Measurements from ENCODE around the gene ENO3. TPM values are rescaled to one million over a fixed set of nuclear protein-coding genes. Genes with fewer than 3 reads are reported as not detected.

Gene ENO3
- total RNA-seq, 1 experiment from 2014 or later = 12.3 TPM

DNA sequence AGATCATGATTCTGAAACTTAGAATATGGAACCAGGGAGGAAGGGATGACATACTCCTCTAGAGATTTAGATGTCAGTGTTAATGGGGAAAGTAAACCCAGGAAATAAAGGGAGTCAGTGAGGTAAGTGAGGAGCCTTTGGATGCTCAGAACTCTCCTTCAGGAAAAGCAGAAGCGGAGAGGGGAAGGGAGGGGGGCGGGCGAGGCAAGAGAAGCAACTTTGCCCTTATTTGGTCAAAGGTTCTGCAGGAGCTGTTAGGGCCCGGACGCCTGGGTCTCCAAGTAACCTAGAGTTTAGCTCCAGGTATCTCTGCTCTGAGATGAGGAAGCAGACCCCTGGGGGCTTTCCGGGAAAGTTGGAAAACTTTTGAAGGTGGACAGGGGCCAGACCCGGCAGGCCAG is 3.9 kb upstream of the ENO3 start:
- TF ChIP-seq, protein P1, sequence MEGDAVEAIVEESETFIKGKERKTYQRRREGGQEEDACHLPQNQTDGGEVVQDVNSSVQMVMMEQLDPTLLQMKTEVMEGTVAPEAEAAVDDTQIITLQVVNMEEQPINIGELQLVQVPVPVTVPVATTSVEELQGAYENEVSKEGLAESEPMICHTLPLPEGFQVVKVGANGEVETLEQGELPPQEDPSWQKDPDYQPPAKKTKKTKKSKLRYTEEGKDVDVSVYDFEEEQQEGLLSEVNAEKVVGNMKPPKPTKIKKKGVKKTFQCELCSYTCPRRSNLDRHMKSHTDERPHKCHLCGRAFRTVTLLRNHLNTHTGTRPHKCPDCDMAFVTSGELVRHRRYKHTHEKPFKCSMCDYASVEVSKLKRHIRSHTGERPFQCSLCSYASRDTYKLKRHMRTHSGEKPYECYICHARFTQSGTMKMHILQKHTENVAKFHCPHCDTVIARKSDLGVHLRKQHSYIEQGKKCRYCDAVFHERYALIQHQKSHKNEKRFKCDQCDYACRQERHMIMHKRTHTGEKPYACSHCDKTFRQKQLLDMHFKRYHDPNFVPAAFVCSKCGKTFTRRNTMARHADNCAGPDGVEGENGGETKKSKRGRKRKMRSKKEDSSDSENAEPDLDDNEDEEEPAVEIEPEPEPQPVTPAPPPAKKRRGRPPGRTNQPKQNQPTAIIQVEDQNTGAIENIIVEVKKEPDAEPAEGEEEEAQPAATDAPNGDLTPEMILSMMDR (IDR thresholded peaks at IDR 0.05; ENCODE audit: unreplicated experiment) = no peak
- Mint-ChIP-seq H3K27ac (ENCODE audit: unreplicated experiment) (peak overlapping the region; percentile 98), H3K27me3 (ENCODE audit: unreplicated experiment) (no peaks in the 10 kb centered on the region), H3K36me3 (ENCODE audit: insufficient read depth, unreplicated experiment) (peaks cover 73% of the 10 kb centered on the region), H3K4me1 (ENCODE audit: low read depth, unreplicated experiment) (peaks cover 30% of the 10 kb centered on the region), H3K9me3 (ENCODE audit: low read depth, unreplicated experiment) (no peaks in the 10 kb centered on the region), H3K4me3 (ENCODE audit: low read depth, unreplicated experiment) (peak overlapping the region; percentile 89)
- intact Hi-C loops (cut with micrococcal nuclease; ENCODE audit: unreplicated experiment) = no loop called here
- BruUV-seq (replicated peaks) = no TSS peak
- no peak for DNase-seq
- CTCF ChIA-PET = interaction anchor here (0.7 kb wide), 1 partner anchor 157 kb away, joined by 4 read pairs; no protein-coding TSS in a partner anchor

DNA sequence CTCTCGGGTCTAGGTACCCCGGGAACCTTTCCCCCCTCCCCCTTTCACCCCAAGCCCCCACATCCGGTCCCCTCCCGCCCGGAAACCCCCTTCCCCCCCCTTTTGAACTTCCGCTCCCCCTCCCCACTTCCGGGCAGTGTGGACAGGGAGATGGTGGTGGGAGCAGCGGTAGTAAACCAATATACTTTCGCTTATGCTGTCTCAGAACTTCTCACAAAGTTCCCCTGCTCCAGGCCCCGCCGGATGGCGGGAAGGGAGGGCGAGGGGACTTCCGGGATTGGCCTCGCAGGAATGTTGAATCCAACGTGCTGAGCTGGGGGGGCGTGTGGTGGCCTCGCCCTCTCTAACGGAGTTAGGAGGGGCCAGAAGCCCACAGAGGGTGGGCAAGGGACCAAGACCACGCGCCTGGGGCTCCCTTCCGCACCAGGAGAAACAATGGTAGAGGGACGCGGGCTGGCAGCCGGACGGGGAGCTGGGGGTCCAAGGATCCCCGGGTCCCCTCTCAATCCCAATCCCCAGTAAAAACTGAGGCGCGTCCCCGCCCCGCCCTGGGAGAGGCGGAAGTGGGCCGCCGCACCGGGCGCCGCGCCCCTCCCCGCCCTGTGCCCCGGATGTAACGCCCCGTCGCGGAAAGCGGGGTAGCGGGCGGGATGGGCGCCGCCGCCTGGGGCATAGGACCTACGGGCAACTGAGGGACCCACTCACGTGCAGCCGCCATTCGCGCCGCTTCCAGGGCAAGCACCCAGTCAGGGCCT is 3.3 kb upstream of the ENO3 start:
- Mint-ChIP-seq H3K27ac (ENCODE audit: unreplicated experiment) (peak overlapping the region; percentile 98), H3K36me3 (ENCODE audit: insufficient read depth, unreplicated experiment) (peaks cover 67% of the 10 kb centered on the region), H3K9me3 (ENCODE audit: low read depth, unreplicated experiment) (no peaks in the 10 kb centered on the region), H3K27me3 (ENCODE audit: unreplicated experiment) (no peaks in the 10 kb centered on the region), H3K4me3 (ENCODE audit: low read depth, unreplicated experiment) (peak overlapping the region; percentile 89), H3K4me1 (ENCODE audit: low read depth, unreplicated experiment) (peaks cover 28% of the 10 kb centered on the region)
- peak; percentile 44 for DNase-seq
- TF ChIP-seq, protein P1 (IDR thresholded peaks at IDR 0.05; ENCODE audit: unreplicated experiment) = no peak
- CTCF ChIA-PET = interaction anchor here (0.7 kb wide), 1 partner anchor 156 kb away, joined by 4 read pairs; no protein-coding TSS in a partner anchor
- BruUV-seq (replicated peaks) = no TSS peak
- intact Hi-C loops (cut with micrococcal nuclease; ENCODE audit: unreplicated experiment) = no loop called here

DNA sequence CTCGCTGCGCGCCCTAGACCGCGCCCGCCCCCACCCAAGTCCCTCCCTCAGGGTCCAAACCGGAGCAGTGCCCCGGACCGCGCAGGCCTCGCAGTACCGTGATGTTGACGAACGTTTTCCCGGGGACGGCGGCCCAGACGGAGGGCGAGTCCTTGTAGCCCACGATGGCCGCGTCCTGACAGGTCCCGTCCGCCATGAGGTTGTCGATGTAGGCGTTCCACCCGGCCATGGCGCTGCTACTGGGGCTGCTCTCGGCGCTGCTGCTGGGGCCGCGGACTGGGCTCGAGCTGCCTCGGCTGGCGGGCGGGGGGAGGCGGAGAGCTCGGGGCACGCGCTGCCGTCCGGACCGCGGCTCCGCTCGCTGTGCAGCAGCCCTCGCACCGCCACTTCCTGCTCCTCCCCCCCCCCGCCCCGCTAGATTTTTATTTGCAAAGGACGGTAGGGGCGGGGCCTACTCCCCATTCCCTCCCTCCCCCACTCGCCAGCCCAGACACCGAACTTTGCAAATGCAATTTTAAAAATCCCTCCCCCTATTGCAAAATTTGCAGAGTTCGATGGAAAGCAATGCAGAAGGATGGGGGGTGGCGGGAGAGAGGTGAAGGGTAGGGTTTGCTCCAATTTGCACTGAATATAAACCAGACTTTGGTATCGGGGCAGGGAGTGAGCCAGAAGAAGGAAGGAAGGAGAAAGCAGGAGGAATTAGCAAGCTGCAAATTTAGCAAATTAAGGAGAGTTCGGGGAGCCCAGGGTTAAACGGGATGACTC is 2.6 kb upstream of the ENO3 start, which contains the start of gene PFN1:
PFN1 (minus strand) TSS at position 365 of the 765 bp plus-strand sequence; CDS start at position 229, 136 bp downstream.
- peak within 1 kb of the TSS; percentile 98 for H3K27ac Mint-ChIP-seq (ENCODE audit: unreplicated experiment)
- no peaks in the 10 kb centered on the region for H3K9me3 Mint-ChIP-seq (ENCODE audit: low read depth, unreplicated experiment)
- peaks cover 28% of the 10 kb centered on the region for H3K4me1 Mint-ChIP-seq (ENCODE audit: low read depth, unreplicated experiment)
- TF ChIP-seq, protein P1 (IDR thresholded peaks at IDR 0.05; ENCODE audit: unreplicated experiment) = no peak
- DNase-seq = peak; percentile 83
- no TSS peak for BruUV-seq (replicated peaks)
- peaks cover 59% of the 10 kb centered on the region for H3K36me3 Mint-ChIP-seq (ENCODE audit: insufficient read depth, unreplicated experiment)
- no peaks in the 10 kb centered on the region for H3K27me3 Mint-ChIP-seq (ENCODE audit: unreplicated experiment)
- CTCF ChIA-PET = no interaction called here
- intact Hi-C loops (cut with micrococcal nuclease; ENCODE audit: unreplicated experiment) = no loop called here
- peak within 1 kb of the TSS; percentile 89 for H3K4me3 Mint-ChIP-seq (ENCODE audit: low read depth, unreplicated experiment)

DNA sequence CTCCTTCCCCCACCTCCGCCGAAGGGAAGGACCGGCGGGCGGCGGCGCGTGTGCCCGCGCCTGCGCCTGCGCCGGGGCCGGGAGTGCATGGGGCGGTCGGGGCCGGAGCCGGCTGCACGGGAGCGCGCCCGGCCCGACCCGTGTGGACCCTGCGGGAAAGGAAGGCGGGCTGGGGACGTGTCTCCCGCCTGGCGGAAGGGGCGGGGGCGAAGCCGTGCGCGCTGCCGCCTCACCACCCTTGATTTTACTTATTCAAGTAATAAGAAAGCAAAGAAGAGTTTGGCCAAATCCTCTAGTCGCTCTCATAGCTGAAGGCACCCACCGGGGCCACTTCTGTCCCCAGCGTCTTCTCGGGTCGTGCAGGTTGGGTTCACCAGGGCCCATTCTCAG is 2.0 kb upstream of the ENO3 start:
- no TSS peak for BruUV-seq (replicated peaks)
- CTCF ChIA-PET = no interaction called here
- TF ChIP-seq, protein P1 (IDR thresholded peaks at IDR 0.05; ENCODE audit: unreplicated experiment) = no peak
- Mint-ChIP-seq H3K27ac (ENCODE audit: unreplicated experiment) (peak overlapping the region; percentile 69), H3K27me3 (ENCODE audit: unreplicated experiment) (no peaks in the 10 kb centered on the region), H3K36me3 (ENCODE audit: insufficient read depth, unreplicated experiment) (peaks cover 55% of the 10 kb centered on the region), H3K4me3 (ENCODE audit: low read depth, unreplicated experiment) (peak overlapping the region; percentile 89), H3K4me1 (ENCODE audit: low read depth, unreplicated experiment) (peaks cover 28% of the 10 kb centered on the region), H3K9me3 (ENCODE audit: low read depth, unreplicated experiment) (no peaks in the 10 kb centered on the region)
- intact Hi-C loops (cut with micrococcal nuclease; ENCODE audit: unreplicated experiment) = no loop called here
- peak; percentile 85 for DNase-seq

Data from Calu3 (cell line).